ENCODE data around the gene FAM120B. TPM values are rescaled to one million over a fixed set of nuclear protein-coding genes. Genes with fewer than 3 reads are reported as not detected.

FAM120B gene
- total and polyA plus RNA-seq, 8 donors = 5.6 to 18.7 (median 11.7) TPM

DNA sequence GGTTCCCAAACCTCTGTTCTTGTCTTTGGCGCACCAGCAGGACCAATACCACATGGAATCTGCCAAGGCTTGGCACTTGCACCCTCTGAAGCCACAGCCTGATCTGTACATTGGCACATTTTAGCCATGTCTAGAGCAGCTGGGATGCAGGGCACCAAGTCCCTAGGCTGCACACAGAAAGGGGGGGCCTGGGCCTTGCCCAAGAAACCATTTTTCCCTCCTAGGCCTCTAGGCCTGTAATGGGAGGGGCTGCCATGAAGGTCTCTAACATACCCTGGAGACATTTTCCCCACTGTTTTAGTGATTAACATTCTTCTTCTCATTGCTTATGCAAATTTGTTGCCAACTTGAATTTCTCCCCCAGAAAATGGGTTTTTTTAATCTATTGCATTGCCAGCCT is 5.4 kb upstream of the FAM120B start:
- intact Hi-C loops (cut with DNase I) = no loop called here
- ATAC-seq = no peak
- Histone ChIP-seq H3K4me3 (no peak overlapping the region), H3K36me3 (no peaks in the 10 kb centered on the region), H3K4me1 (peaks cover 16 to 21% (median 20%) of the 10 kb centered on the region in 3 donors), H3K27ac (no peak overlapping the region), H3K9me3 (no peaks in the 10 kb centered on the region), H3K27me3 (no peaks in the 10 kb centered on the region)
- WGBS, 2 donors = 97 to 100% methylated on average over 1 of the region's 1 CpG
- no peak for DNase-seq
- FAIRE-seq = no peak
- TF ChIP-seq, protein P1, sequence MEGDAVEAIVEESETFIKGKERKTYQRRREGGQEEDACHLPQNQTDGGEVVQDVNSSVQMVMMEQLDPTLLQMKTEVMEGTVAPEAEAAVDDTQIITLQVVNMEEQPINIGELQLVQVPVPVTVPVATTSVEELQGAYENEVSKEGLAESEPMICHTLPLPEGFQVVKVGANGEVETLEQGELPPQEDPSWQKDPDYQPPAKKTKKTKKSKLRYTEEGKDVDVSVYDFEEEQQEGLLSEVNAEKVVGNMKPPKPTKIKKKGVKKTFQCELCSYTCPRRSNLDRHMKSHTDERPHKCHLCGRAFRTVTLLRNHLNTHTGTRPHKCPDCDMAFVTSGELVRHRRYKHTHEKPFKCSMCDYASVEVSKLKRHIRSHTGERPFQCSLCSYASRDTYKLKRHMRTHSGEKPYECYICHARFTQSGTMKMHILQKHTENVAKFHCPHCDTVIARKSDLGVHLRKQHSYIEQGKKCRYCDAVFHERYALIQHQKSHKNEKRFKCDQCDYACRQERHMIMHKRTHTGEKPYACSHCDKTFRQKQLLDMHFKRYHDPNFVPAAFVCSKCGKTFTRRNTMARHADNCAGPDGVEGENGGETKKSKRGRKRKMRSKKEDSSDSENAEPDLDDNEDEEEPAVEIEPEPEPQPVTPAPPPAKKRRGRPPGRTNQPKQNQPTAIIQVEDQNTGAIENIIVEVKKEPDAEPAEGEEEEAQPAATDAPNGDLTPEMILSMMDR (IDR thresholded peaks at IDR 0.05) = no peak

DNA sequence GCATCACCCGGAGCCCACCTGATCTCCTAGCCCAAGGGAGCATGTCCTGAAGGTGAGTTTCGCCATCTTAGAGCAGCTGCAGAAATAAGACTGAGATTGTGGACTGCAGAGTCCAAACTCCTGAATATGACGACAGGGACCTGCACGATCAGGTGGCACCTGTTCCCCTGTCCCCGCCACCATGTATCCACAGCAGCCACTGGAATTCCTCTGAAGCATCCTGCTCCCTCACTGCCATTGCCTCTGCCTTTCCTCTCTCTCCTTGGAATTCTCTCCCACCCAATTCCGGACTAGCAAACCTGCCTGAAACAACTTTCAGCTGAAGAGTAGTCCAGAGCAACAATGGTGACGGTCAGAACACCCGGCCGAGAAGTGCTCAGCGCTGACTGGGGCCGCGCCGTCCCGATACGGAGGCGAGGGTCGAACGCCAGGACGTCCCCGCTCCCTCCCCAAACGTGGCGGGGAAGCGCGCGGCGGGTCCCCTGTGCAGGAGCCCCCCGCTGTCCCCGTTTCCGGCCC is 694 bp upstream of the FAM120B start:
- H3K9me3 ChIP-seq = no peaks in the 10 kb centered on the region
- peak overlapping the region; percentile 69 to 91 (median 86) for H3K4me3 ChIP-seq
- TF ChIP-seq, protein P1 (IDR thresholded peaks at IDR 0.05) = no peak
- intact Hi-C loops (cut with DNase I) = no loop called here
- ATAC-seq (peak; percentile 16 to 40 (median 32)), FAIRE-seq (no peak), DNase-seq (no peak)
- H3K4me1 ChIP-seq = peaks cover 10 to 33% (median 18%) of the 10 kb centered on the region in 3 donors
- H3K27me3 ChIP-seq = no peaks in the 10 kb centered on the region
- WGBS, 2 donors = 4 to 6% methylated on average over 28 to 29 of the region's 29 CpGs
- H3K36me3 ChIP-seq = no peaks in the 10 kb centered on the region
- H3K27ac ChIP-seq = peak overlapping the region; percentile 13 to 79 (median 34)

DNA sequence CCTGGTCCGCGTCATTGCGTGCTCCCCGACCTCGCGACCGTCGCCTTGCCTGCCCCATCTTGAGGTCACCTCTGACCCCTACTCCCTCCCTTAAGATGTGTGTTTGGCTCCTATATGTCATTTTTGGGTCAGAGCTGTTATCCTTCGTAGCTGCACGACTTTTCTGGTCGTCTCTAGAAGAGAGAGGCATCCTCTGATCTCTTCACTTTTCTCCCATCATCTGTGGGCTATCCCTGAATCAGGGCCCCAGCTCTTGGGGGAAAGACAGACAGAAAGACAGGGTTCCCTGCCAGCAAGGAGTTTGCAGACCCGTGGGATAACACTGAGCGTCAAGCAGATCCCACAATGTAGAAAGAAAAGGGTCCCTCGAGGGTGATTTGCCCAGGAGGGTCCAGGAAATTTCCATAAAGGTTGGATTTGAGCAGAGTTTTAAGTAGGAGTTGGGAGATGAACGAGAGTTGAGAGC is 555 bp downstream of the FAM120B start:
- TF ChIP-seq, protein P1 (IDR thresholded peaks at IDR 0.05) = no peak
- no peaks in the 10 kb centered on the region for H3K27me3 ChIP-seq
- ATAC-seq = no peak
- no peaks in the 10 kb centered on the region for H3K36me3 ChIP-seq
- no peak for FAIRE-seq
- intact Hi-C loops (cut with DNase I) = no loop called here
- H3K9me3 ChIP-seq = no peaks in the 10 kb centered on the region
- peak overlapping the region; percentile 69 to 91 (median 86) for H3K4me3 ChIP-seq
- H3K27ac ChIP-seq = peak overlapping the region; percentile 62 to 80 (median 72)
- peaks cover 10 to 33% (median 18%) of the 10 kb centered on the region in 3 donors for H3K4me1 ChIP-seq
- 3 to 4% methylated on average over 15 of the region's 15 CpGs for WGBS, 2 donors
- DNase-seq = no peak

- Histone ChIP-seq H3K36me3 (no peaks in the 10 kb centered on the region), H3K9me3 (no peaks in the 10 kb centered on the region), H3K27ac (no peak overlapping the region), H3K27me3 (no peaks in the 10 kb centered on the region), H3K4me1 (peaks cover 10 to 33% (median 18%) of the 10 kb centered on the region in 3 donors), H3K4me3 (no peak overlapping the region)
- WGBS, 2 donors = 92 to 94% methylated on average over 1 of the region's 1 CpG
- no peak for ATAC-seq
- FAIRE-seq = no peak
- no peak for DNase-seq
- TF ChIP-seq, protein P1 (IDR thresholded peaks at IDR 0.05) = no peak
- intact Hi-C loops (cut with DNase I) = no loop called here
Observed at GRCh38 chr6:170308761-170309160, 2.2 kb downstream of the FAM120B start.

DNA sequence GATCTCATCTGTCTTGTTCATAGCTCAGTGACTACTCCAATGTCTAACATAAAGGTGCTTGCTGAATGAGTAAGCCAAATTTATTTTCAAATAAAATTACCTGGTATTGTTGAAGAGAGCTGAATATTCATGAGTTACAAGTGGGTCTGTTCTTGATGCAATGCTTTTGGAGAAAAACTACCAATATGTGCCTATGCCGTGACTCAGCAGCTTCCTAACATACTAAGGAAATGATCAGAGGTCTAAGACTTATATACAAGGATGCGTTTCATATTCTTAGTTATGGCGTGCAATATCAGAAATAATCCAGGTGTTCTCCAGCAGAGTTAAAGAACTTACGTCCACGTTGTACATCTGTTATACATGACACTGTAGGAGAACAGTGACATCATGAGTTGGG is 5.1 kb downstream of the FAM120B start:
- Histone ChIP-seq H3K27ac (no peak overlapping the region), H3K36me3 (no peaks in the 10 kb centered on the region), H3K9me3 (no peaks in the 10 kb centered on the region), H3K27me3 (no peaks in the 10 kb centered on the region), H3K4me1 (peaks cover 5 to 31% (median 18%) of the 10 kb centered on the region in 3 donors), H3K4me3 (no peak overlapping the region)
- TF ChIP-seq, protein P1 (IDR thresholded peaks at IDR 0.05) = no peak
- no peak for DNase-seq
- intact Hi-C loops (cut with DNase I) = no loop called here
- no peak for FAIRE-seq
- WGBS, 2 donors = 68 to 81% methylated on average over 5 of the region's 5 CpGs
- ATAC-seq = no peak
